Activated CD4-positive, alpha-beta T cell treated with anti-CD3 and anti-CD28 coated beads, Interleukin-2, Interleukin-4, amounts not matched to agents 100 ng/mL and 50 ng/mL, durations not matched to agents 16 hours and 8 hours (primary cell): ENCODE results near the gene PEX13.
A peak's percentile ranks its signal among the peaks of the same experiment; 100 is the strongest.
"Not testable (repeated sequence)": the region's sequence is repeated elsewhere in the genome, so short reads cannot be mapped to it uniquely, and the experiment has no call there.

ENCODE experiments used
- DNase-seq: peaks from one replicate; pipeline ENCODE4 v3.0.0-alpha.2; 2020; ENCODE audit warnings: low spot score

The PEX13 gene

DNA sequence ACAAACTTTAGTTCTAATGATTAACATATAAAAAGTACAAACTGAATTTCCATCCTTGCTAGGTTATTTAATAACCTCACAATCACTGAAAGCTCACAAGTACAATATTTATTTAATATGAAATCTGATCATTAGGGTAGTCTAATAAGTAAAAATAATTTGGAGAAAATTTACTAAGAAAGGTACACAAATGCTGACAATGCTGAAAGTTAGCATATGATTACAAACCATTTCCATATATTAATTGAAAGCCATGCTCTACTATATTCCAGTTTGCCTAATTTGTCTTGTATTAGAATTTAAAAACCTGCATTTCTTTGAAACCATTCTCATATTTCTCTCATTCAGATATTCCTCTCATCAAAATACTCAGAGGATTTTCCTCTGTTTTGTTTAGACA lies 8.2 kb upstream of the PEX13 start:
- no peak for DNase-seq

GRCh38 chr2:61011678-61012077 lies 5.8 kb upstream of the PEX13 start:
- DNase-seq: no peak

GRCh38 chr2:61012303-61012702 lies 5.2 kb upstream of the PEX13 start:
- peak; percentile 29 for DNase-seq

DNA sequence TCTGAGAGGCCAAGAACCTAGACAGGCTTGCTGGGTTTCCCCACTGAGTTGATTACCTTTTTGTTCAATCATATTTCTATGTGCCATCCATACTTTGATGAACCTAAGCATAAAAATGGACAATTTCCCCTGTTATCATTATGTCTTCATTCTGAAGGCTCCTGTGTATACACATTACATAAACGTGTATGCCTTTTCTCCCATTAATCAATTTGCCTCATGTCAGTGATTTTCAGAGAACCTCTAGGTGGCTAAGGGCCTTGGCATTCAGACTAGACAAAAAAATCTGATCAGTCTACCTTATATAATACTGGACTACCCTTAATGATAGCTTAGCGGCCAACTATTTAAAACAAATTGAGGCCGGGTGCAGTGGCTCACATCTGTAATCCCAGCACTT lies 4.1 kb upstream of the PEX13 start:
- DNase-seq: no peak

- no peak for DNase-seq
These were observed 2.8 kb upstream of the PEX13 start for GRCh38 chr2:61014763-61015162.

GRCh38 chr2:61015976-61016375 lies 1.5 kb upstream of the PEX13 start:
- DNase-seq: no peak

GRCh38 chr2:61016392-61017002 lies 1.0 kb upstream of the PEX13 start:
- peak; percentile 44 for DNase-seq

DNA sequence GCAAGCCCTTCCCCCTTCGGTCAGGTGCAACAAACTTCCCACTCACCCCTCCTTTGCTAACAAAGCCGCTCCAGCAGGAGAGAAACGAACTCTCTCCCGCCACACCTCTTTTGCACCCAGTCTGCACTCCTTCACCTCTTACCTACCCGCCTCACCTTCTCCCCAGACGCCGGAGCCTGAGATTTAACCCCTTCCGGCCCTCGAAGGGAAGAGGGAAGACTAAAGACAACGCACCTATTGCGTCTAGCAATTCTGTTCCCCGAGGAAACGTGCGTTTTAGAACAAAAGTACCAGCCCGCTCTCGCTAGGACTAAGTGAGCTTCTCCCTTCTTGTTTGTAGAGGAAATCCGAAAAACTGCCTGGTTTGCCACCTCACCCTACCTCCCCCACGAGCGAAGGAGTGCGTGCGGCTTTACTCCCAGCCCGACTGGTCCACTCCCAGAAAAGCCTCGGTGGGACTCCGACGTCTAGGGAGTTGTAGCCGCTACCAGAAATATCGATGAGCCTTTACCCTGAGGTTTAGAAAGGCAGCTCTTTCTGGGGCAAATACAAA lies 441 bp upstream of the PEX13 start:
- DNase-seq: peak; percentile 80

GRCh38 chr2:61018318-61018755 lies 817 bp downstream of the PEX13 start:
- DNase-seq: no peak

DNA sequence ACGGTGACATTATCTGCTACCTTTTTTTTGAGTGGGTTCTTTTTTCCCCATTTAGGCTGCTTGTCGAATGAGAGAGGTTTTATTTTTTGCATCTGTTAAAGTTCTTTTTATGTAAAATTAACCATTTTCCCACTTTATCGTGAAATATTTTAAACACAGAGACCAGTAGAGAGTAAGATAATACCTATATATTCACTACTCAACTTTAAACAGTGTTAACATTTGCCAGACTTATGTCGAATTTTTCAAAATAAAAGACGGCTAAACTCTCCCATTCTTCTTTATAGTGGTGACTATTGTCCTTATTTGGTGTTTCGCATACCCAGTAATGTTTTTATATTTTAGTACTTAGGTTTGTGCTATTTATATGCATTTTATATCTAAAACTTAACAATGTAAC lies 1.3 kb downstream of the PEX13 start:
- DNase-seq: no peak

DNA sequence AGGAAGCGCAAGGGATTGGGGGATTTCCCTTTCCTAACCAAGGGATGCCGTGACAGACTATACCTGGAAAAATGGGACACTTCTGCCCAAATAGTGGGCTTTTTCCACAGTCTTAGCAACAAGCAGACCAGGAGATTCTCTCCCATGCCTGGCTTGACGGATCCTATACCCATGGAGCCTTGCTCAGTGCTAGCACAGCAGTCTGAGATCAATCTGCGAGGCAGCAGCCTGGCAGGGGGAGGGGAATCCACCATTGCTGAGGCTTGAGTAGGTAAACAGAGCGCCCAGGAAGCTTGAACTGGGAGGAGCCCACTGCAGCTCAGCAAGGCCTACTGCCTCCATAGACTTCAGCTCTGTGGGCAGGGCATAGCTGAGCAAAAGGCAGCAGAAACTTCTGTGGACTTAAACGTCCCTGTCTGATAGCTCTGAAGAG lies 3.7 kb downstream of the PEX13 start:
- DNase-seq: no peak

- DNase-seq: no peak
These were observed 6.2 kb downstream of the PEX13 start for GRCh38 chr2:61023670-61024069.

- no peak for DNase-seq
These were observed 12.0 kb downstream of the PEX13 start for GRCh38 chr2:61029533-61029932.

- DNase-seq: not testable (repeated sequence)
These were observed 17.1 kb downstream of the PEX13 start for GRCh38 chr2:61034592-61034991.

DNA sequence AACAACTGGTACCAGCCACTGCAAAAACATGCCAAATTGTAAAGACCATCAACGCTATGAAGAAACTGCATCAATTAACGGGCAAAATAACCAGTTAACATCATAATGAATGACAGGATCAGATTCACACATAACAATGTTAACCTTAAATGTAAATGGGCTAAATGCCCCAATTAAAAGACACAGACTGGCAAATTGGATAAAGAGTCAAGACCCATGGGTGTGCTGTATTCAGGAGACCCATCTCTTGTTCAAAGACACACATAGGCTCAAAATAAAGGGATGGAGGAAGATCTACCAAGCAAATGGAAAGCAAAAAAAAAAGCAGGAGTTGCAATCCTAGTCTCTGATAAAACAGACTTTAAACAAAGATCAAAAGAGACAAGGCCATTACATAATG lies 19.1 kb downstream of the PEX13 start:
- not testable (repeated sequence) for DNase-seq

GRCh38 chr2:61042807-61043206 lies 25.3 kb downstream of the PEX13 start:
- no peak for DNase-seq

- DNase-seq: peak; percentile 9
These were observed 27.1 kb downstream of the PEX13 start for GRCh38 chr2:61044636-61045035.

GRCh38 chr2:61045226-61045625 lies 27.7 kb downstream of the PEX13 start:
- no peak for DNase-seq

GRCh38 chr2:61045999-61046398 lies 28.5 kb downstream of the PEX13 start:
- DNase-seq: no peak

DNA sequence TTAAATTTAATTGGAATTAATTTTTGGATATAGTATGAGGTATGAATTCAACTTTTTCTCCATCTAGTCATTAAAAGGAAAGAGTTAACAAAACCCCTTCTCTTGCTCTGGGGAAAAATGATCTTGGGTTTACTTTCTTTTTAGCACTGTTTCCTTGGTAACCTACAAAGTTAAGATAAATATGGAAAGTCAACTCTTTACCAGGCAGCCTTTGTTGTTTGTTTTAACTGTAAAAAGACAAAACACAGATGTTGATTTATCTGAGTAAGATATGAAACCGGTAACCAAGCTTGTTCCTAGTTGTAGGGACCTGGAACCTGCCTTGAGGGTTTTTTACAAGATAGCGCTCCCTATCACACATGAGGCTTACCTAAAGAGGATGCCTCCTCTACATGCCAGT lies 38.0 kb downstream of the PEX13 start:
- DNase-seq: no peak

- no peak for DNase-seq
These were observed 40.0 kb downstream of the PEX13 start for GRCh38 chr2:61057562-61057961.

DNA sequence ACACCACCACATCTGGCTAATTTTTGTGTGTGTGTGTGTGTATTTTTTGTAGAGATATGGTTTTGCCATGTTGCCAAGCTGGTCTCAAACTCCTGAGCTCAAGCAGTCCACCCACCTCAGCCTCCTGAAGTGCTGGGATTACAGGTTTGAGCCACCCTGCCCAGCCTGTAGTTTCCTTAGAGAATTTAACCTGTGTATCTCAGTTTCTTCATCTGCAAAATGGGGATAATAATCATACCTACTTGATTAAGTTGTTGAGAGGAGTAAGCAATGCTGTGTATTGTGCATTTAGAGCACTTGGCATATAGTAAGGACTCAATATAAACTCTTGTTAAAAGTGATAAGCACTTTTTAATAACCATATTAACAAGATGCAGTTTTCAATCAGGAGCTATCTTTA lies 41.9 kb downstream of the PEX13 start:
- DNase-seq: no peak

DNA sequence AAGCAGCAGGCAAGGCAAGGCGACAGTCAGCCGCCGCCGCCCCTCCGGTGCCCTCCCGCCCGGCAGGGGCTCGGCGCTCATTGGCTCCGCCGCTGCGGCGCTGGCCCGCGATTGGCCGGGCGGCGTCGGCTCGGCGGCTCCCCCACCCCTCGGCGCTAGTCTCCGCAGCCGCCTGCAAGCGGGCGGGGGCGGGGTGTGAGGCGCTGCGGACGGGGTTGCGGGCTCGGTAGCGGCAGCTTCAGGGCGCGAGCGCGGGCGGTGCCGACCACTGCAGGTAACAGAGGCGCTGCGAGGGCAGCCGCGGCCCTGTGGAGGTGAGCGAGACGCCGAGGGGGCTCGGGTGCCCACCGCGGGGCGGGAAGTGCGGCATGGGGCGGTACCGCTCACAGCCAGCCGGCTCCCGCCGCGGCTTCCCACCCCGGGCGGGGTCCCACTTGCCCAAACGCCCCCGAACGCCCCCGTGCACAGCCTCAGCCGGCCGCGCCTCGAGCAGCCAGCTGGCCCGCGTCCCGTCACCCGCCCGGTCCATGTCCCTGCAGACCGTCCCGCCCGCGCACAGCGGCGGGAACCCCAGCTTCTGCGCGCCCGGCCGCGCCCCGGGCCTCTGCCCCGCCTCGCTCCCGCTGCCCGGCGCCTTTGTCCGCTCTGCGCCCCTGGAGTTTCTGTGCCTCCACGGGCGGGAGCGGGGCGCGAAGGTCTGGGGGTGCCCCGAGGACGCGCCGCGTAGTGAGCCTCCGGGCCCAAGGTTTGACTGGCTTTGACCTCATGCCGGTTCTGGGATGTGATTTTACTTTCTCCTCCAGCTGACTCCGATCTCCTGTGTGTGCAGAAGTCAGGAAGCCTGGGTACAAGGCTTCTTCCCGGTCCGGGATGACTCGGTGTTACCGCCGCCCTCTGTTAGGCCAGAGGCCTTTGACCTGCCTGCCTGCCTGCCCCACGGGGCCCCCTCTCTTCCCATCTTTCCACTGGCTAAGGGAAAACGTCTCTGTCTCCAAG lies 48.5 kb downstream of the PEX13 start, which contains the start of gene SANBR:
Gene SANBR, plus strand, starts transcription at position 158 of the 996 bp plus-strand sequence. CDS start 4,480 bp downstream, outside the sequence.
- peak; percentile 82 for DNase-seq
